ENCODE results near the gene SREBF2. TPM values are rescaled to one million over a fixed set of nuclear protein-coding genes. Genes with fewer than 3 reads are reported as not detected.

Gene SREBF2
- total RNA-seq, 2 experiments from 2014 or later, result 131 to 137 TPM

DNA sequence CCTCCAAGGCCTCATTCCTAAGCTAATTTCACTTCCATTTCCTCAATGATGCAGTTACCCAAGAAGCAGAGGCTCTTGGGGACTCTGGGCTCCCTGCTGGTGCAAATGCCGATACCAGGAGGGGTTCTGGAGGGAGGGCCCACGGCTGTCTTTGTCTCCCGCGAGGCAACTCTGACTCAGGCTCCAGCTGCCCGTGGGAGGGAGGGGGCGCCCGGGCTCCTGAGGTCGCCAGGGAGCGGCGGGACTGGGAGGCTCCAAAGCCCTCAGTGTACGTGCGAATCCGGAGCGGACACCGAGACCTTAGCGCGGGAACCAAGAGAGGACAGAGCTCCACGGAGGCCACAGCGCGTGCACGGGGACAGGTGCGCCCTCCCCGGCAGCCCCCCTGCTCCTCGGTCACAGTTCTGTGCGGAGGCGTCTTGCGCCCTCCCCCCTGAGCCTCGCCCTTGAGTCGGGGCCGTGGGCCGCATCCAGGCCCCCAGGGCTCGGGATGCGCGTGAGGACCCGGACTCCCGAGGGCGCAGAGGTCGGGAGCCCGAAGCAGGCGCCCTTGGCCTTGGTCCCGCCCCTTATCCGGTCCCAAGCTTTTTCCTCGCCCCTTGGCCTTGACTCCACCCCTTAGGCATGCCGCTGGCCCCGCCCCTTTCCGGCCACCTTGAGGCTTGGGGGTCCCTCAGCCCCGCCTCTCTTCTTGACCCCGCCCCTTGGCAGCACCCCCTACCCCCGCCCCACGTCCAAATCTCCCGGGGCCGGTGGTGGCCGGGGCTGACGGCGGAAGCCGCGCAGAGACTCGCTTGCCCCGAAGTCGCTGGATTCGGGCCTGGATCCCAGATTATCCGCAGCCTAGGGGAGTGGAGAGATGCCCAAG, 86.7 kb downstream of the SREBF2 start:
- H3K9me3 Mint-ChIP-seq, result no peaks in the 10 kb centered on the region
- peak; percentile 68 for DNase-seq
- ChIA-PET POLR2A (interaction anchor here (1.0 to 1.6 kb wide), 4 partner anchors 17 to 119 kb away, joined by 3 to 5 read pairs (median 3); partner anchors contain the start of genes CCDC134 and CENPM), CTCF (interaction anchor here (0.6 to 0.7 kb wide), 2 partner anchors 25 to 87 kb away, joined by 3 read pairs; partner anchors contain the start of gene SREBF2)
- peaks cover 16% of the 10 kb centered on the region for H3K27me3 Mint-ChIP-seq
- peak overlapping the region; percentile 32 for H3K4me3 Mint-ChIP-seq
- H3K4me1 Mint-ChIP-seq (ENCODE audit: low read depth), result peaks cover 20% of the 10 kb centered on the region
- no peak overlapping the region for H3K27ac Mint-ChIP-seq
- intact Hi-C loops (cut with micrococcal nuclease), result loop anchor here (5.0 kb wide), 1 partner anchor 87 kb away; the partner anchor contains the start of gene SREBF2
- H3K36me3 Mint-ChIP-seq, result no peaks in the 10 kb centered on the region

DNA sequence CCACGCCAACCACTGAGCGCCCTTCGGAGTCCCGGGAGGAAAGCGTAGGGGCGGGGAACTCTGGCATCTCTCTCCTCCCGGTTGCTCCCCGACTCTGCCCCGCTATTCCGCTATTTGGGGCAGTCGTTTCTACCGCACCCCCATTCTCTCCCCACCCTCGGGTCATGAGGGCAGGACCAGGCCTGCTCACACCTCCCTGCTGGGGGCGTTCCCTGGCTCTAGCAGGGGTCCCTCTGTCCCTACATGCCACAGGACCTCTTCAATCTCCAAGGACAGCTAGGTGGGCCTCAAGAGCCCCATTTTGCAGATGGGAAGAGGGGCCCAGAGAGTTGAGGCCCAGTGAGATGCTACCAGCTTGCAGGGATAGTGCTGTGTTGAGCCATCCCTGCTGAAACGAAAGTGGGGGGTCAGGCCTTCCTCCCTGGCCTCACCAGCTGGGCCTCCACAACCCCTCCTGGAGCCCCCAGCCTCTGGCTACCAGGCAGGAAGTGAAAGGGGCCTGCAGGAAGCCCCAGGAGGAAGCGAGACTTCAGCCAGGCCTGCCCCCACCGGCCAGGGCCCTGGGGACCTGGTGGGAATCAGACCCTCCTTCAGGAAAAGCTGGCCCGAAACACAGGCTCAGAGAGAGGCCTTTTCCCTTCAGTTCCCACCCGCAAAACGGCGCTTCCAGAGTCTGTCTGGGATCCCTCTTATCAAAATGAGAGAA, 87.5 kb downstream of the SREBF2 start:
- intact Hi-C loops (cut with micrococcal nuclease), result no loop called here
- H3K36me3 Mint-ChIP-seq, result peaks cover 3% of the 10 kb centered on the region
- H3K27ac Mint-ChIP-seq, result no peak overlapping the region
- POLR2A ChIA-PET, result interaction anchor here (0.8 to 1.6 kb wide), 3 partner anchors 13 to 58 kb away, joined by 3 to 5 read pairs (median 4); no protein-coding TSS in a partner anchor
- CTCF ChIA-PET, result no interaction called here
- peak overlapping the region; percentile 8 for H3K4me3 Mint-ChIP-seq
- no peaks in the 10 kb centered on the region for H3K9me3 Mint-ChIP-seq
- peaks cover 17% of the 10 kb centered on the region for H3K27me3 Mint-ChIP-seq
- H3K4me1 Mint-ChIP-seq (ENCODE audit: low read depth), result peaks cover 21% of the 10 kb centered on the region
- no peak for DNase-seq

DNA sequence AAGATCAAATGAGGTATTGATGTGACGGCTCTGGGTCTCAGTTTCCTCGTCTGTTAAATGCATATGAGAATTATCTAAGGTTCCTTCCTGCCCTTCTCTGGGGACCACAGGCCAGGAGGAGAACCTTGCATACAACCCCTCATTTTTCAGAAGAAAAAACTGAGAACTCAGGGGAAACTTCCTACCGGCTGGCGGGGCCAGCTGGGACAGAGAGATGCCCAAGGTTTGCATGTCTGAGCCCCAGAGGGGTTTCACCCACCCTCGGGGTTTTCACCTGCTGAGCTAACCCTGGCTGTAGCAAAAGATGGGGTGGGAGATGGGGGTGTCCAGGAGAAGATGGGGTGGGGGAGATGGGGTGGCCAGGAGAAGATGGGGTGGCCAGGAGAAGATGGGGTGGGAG, 89.4 kb downstream of the SREBF2 start:
- Mint-ChIP-seq H3K4me3 (no peak overlapping the region), H3K4me1 (ENCODE audit: low read depth) (peaks cover 27% of the 10 kb centered on the region), H3K9me3 (no peaks in the 10 kb centered on the region), H3K36me3 (peaks cover 3% of the 10 kb centered on the region), H3K27ac (no peak overlapping the region), H3K27me3 (peaks cover 6% of the 10 kb centered on the region)
- ChIA-PET CTCF (interaction anchor here (1.2 kb wide), 1 partner anchor 12 kb away, joined by 3 read pairs; no protein-coding TSS in a partner anchor), POLR2A (interaction anchor here (1.1 to 1.2 kb wide), 2 partner anchors 16 to 60 kb away, joined by 3 read pairs; no protein-coding TSS in a partner anchor)
- intact Hi-C loops (cut with micrococcal nuclease), result no loop called here
- no peak for DNase-seq

DNA sequence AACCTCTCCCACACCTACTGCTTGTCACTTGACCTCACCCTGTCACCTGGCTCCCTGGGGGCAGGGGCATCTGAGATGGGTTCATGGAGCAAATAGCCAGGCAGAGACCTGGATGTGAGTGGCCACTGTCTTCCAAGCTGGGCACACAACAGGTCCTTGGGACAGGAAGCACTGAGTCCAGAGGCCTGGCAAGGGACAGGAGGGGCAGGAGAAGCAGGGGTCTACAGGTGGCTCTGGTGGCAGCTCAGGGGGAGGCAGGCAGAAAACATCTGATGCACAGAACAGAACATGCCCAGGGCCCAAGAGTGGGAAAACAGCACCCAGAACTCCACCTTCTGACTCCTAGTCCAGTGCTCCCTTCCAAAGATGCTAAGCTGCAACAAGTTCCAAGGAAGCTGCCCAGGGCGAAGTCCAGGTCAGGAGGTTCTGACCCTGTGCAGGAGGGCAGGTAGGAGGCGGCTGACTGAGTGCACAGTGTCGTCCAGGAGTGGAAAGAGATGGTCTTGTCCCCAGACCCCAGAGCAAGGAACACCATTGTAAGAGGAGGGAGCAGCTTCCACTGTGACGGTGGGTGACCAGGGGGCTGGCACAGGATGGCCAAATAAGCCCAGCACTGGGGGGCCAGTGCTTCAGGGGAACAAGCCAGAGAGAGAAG, 90.2 kb downstream of the SREBF2 start:
- H3K36me3 Mint-ChIP-seq, result peaks cover 3% of the 10 kb centered on the region
- DNase-seq, result no peak
- H3K27ac Mint-ChIP-seq, result no peak overlapping the region
- ChIA-PET CTCF (interaction anchor here (1.1 to 1.3 kb wide), 3 partner anchors 11 to 256 kb away, joined by 3 to 4 read pairs (median 3); no protein-coding TSS in a partner anchor), POLR2A (interaction anchor here (1.1 to 1.2 kb wide), 2 partner anchors 16 to 61 kb away, joined by 3 read pairs; no protein-coding TSS in a partner anchor)
- H3K4me1 Mint-ChIP-seq (ENCODE audit: low read depth), result peaks cover 29% of the 10 kb centered on the region
- H3K9me3 Mint-ChIP-seq, result no peaks in the 10 kb centered on the region
- intact Hi-C loops (cut with micrococcal nuclease), result no loop called here
- no peak overlapping the region for H3K4me3 Mint-ChIP-seq
- H3K27me3 Mint-ChIP-seq, result peaks cover 6% of the 10 kb centered on the region

DNA sequence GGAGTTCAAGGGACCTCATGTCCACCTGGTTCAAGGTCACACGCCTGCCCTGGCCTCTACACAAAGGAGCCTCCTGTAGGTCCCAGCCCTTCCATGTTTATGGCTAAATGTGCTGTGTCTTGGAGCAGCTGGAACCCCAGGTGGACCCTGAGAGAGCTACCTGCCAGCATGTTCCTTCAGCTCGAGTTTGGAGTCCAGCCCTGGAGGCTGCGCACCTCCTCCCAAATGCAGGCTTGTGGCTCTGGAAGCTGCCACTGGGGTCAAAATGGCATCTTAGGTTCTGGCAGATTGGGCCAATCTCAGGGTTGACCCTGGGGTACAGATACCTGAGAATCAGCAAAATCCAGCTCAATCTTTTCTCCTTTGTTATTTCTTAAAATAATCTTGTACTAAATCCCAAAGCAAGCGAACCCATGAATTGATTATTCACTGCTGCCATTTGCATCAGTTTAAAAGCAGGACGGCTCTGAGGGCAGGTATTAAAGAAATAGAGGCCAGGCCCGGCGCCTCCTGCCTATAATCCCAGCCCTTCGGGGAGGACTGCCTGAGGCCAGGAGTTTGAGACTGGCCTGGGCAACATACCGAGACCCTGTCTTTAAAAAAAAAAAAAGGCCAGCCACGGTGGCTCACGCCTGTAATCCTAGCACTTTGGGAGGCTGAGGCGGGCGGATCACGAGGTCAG, 90.8 kb downstream of the SREBF2 start:
- intact Hi-C loops (cut with micrococcal nuclease), result no loop called here
- Mint-ChIP-seq H3K4me1 (ENCODE audit: low read depth) (peaks cover 31% of the 10 kb centered on the region), H3K27me3 (peaks cover 6% of the 10 kb centered on the region), H3K4me3 (no peak overlapping the region), H3K9me3 (no peaks in the 10 kb centered on the region), H3K36me3 (peaks cover 3% of the 10 kb centered on the region), H3K27ac (no peak overlapping the region)
- CTCF ChIA-PET, result interaction anchor here (1.1 to 3.2 kb wide), 4 partner anchors 10 to 257 kb away, joined by 3 to 48 read pairs (median 4); no protein-coding TSS in a partner anchor
- POLR2A ChIA-PET, result interaction anchor here (1.2 kb wide), 1 partner anchor 15 kb away, joined by 3 read pairs; no protein-coding TSS in a partner anchor
- DNase-seq, result no peak

DNA sequence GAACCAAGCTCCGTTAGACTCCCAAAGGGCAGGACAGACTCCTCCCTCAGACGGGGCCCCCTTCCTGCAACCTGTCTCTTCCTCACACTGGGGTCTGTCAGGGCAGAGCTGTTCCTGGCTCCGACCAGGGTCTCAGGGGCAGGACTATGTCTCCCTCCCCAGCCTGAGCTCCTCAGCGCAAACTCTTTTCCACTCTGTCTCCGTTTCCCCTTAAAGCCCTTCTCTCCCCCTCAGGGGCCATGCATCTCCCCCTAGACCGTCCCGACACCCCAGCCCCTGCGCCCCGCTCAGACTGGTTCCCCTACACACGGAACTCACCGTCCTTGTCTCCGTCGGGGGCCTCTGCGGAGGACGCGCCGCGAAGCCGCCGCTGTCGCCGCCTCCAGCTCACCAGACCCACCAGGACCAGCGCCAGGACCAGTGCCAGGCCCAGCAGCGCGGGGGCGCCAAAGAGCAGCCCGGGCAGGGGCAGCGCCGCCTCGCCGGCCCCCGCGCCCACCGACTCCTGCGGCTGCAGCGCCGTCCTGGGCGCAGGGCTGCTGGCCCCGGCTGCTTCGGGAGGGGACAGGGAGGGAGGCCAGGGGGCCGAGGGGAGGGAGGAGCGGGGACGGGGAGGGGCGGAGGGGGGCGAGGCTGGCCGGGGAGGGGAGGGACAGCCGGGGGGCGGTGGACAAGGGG, 93.0 kb downstream of the SREBF2 start:
- intact Hi-C loops (cut with micrococcal nuclease), result loop anchor here (2.0 kb wide), 1 partner anchor 15 kb away; no protein-coding TSS in a partner anchor
- Mint-ChIP-seq H3K27ac (no peak overlapping the region), H3K4me3 (peak overlapping the region; percentile 71), H3K9me3 (no peaks in the 10 kb centered on the region), H3K4me1 (ENCODE audit: low read depth) (peaks cover 31% of the 10 kb centered on the region), H3K27me3 (peaks cover 6% of the 10 kb centered on the region), H3K36me3 (peaks cover 3% of the 10 kb centered on the region)
- DNase-seq, result peak; percentile 86
- ChIA-PET POLR2A (interaction anchor here (0.5 to 3.0 kb wide), 8 partner anchors 8 to 126 kb away, joined by 3 to 26 read pairs (median 7); partner anchors contain the start of genes CCDC134 and SREBF2), CTCF (interaction anchor here (0.6 to 3.2 kb wide), 33 partner anchors 9 to 518 kb away, joined by 3 to 48 read pairs (median 5); partner anchors contain the start of genes CENPM, MEI1 and SHISA8)

DNA sequence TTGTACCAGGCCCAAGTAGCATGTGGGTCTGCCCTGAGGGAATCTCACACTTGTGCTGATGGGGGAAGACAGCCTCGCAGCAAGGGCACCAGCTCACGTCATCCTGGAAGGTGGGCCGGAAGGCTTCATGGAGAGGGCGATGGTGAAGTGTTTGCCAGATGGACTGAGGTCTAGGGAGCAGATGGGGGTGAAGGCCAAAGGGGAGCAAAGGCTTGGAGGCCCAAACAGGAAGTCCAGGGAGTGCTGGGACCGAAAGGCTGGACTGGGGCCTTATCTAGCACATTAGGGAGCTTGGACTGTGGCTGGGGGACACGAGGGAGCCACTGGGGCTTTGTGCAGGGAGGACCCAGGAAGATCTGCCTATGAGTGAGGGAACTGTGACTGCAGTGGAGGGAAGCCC, 94.9 kb downstream of the SREBF2 start:
- intact Hi-C loops (cut with micrococcal nuclease), result loop anchor here (2.0 kb wide), 1 partner anchor 13 kb away; no protein-coding TSS in a partner anchor
- no peak overlapping the region for H3K4me3 Mint-ChIP-seq
- ChIA-PET POLR2A (interaction anchor here (1.5 to 2.9 kb wide), 2 partner anchors 12 to 19 kb away, joined by 7 to 10 read pairs; no protein-coding TSS in a partner anchor), CTCF (interaction anchor here (1.1 kb wide), 1 partner anchor 13 kb away, joined by 3 read pairs; no protein-coding TSS in a partner anchor)
- peak overlapping the region; percentile 63 for H3K27ac Mint-ChIP-seq
- H3K27me3 Mint-ChIP-seq, result peaks cover 6% of the 10 kb centered on the region
- H3K9me3 Mint-ChIP-seq, result no peaks in the 10 kb centered on the region
- peaks cover 31% of the 10 kb centered on the region for H3K4me1 Mint-ChIP-seq (ENCODE audit: low read depth)
- DNase-seq, result no peak
- H3K36me3 Mint-ChIP-seq, result peaks cover 3% of the 10 kb centered on the region

DNA sequence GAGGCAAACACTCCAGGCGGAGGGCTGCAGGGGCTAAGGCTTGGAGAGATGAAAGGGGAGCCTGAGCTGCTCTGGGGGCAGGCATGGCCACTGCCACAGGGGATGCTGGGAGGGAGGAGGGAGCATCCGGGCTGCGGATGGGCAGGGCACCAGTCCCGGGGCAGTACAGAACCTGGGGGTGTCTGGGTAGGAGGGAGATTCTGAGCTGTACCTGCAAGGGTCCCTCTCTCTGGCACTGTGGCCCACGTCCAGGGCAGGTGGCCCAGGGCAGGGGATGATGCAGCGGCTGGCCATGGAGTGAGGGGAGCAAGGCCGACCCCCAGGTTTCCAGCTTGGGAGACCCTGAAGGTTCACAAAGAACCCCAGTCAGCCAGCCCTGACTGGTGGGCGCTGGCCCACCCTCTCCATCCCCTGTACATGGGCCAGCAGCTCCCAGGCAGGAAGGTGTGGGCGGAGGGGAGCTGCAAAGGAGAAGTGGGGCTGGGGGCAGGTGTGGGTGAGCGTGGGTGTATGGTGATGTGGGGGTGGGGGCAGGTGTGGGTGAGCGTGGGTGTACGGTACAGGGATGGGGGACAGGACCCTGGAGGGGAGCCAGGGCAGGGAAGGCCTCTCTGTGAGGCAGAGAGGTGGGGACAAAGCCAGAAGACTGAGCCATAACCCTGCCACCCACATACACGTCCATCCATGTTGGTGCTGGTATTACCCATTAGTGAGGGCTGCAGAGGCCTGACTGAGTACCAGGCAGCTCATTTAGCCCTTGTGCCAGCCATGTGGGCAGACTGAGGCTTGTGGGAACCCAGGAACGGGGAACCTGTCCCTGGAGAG, 95.9 kb downstream of the SREBF2 start:
- ChIA-PET CTCF (interaction anchor here (1.0 to 1.1 kb wide), 2 partner anchors 12 to 31 kb away, joined by 3 read pairs; no protein-coding TSS in a partner anchor), POLR2A (interaction anchor here (0.6 to 1.5 kb wide), 4 partner anchors 9 to 80 kb away, joined by 3 to 7 read pairs (median 4); no protein-coding TSS in a partner anchor)
- peaks cover 6% of the 10 kb centered on the region for H3K27me3 Mint-ChIP-seq
- H3K4me3 Mint-ChIP-seq, result no peak overlapping the region
- H3K9me3 Mint-ChIP-seq, result no peaks in the 10 kb centered on the region
- intact Hi-C loops (cut with micrococcal nuclease), result no loop called here
- H3K36me3 Mint-ChIP-seq, result peaks cover 3% of the 10 kb centered on the region
- no peak for DNase-seq
- no peak overlapping the region for H3K27ac Mint-ChIP-seq
- H3K4me1 Mint-ChIP-seq (ENCODE audit: low read depth), result peaks cover 31% of the 10 kb centered on the region

DNA sequence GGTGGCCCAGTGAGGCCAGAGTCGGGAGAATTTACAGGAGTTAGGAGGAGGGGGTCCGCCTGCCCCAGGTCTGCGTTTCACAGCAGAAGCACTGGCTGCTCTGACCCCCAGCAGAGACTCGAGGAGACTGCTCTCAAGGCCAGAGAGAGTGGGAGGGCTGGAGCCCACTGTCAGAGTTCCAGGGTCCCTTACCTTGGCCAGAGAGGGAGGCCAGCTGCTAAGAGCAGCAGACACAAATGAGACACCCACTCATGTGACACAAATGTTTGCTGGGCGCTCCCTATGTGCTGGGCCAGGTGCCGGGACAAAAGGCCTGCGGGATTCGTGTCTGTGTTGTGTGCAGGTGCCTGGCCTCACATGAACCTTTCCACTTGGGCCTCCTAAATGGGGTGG, 96.5 kb downstream of the SREBF2 start:
- H3K36me3 Mint-ChIP-seq, result peaks cover 3% of the 10 kb centered on the region
- no peak for DNase-seq
- ChIA-PET CTCF (interaction anchor here (1.0 kb wide), 1 partner anchor 32 kb away, joined by 3 read pairs; no protein-coding TSS in a partner anchor), POLR2A (interaction anchor here (1.5 kb wide), 2 partner anchors 10 to 14 kb away, joined by 5 to 7 read pairs; no protein-coding TSS in a partner anchor)
- peaks cover 31% of the 10 kb centered on the region for H3K4me1 Mint-ChIP-seq (ENCODE audit: low read depth)
- H3K27ac Mint-ChIP-seq, result no peak overlapping the region
- H3K9me3 Mint-ChIP-seq, result no peaks in the 10 kb centered on the region
- intact Hi-C loops (cut with micrococcal nuclease), result no loop called here
- H3K27me3 Mint-ChIP-seq, result peaks cover 6% of the 10 kb centered on the region
- H3K4me3 Mint-ChIP-seq, result no peak overlapping the region
